CD4-positive, alpha-beta memory T cell (primary cell): Measurements from ENCODE around the gene DGKZ. TPM values are rescaled to one million over a fixed set of nuclear protein-coding genes. Genes with fewer than 3 reads are reported as not detected.
"Not testable (repeated sequence)": the region's sequence is repeated elsewhere in the genome, so short reads cannot be mapped to it uniquely, and the experiment has no call there.

Experiments
- CTCF ChIA-PET: fragments of 350-600 bp; sonication (Branson Sonifier 250); formaldehyde crosslinking; loops from one replicate; lab custom pipeline; 2021; ENCODE audit warnings: inconsistent platforms; ENCODE audit not compliant: partially characterized antibody; lab: Charles Lee
- POLR2A ChIA-PET: fragments of 350-600 bp; sonication (Branson Sonifier 250); formaldehyde crosslinking; loops from one replicate; lab custom pipeline; 2021; ENCODE audit not compliant: partially characterized antibody; lab: Charles Lee
- DNase-seq, 5 donors: peaks; one replicate each; pipeline versions ENCODE4 v3.0.0 to v3.0.0-alpha.2; 2020 to 2022; ENCODE audit warnings: mixed read lengths in 1 of 5
- H3K27ac ChIP-seq: one replicate; pipeline ENCODE4 v1.7.0; 2013; ENCODE audit warnings: low read depth, low read length
- H3K27me3 ChIP-seq: 2 replicates; pipeline ENCODE4 v1.7.0; 2013; ENCODE audit warnings: mild to moderate bottlenecking, low read length, moderate library complexity; ENCODE audit not compliant: insufficient read depth
- H3K36me3 ChIP-seq: 2 replicates; pipeline ENCODE4 v1.7.0; 2013; ENCODE audit warnings: mild to moderate bottlenecking, low read length, moderate library complexity; ENCODE audit not compliant: insufficient read depth
- H3K4me1 ChIP-seq: 2 replicates; pipeline ENCODE4 v1.7.0; 2013; ENCODE audit warnings: mild to moderate bottlenecking, low read length, moderate library complexity; ENCODE audit not compliant: insufficient read depth
- H3K4me3 ChIP-seq, 2 donors: one replicate each; pipeline ENCODE4 v1.7.0; 2013; ENCODE audit warnings: low read length in 2 of 2, mild to moderate bottlenecking in 1 of 2
- H3K9me3 ChIP-seq, 2 donors: one replicate each; pipeline ENCODE4 v1.7.0; 2013; ENCODE audit warnings: low read length in 2 of 2, control low read depth in 1 of 2; ENCODE audit not compliant: control insufficient read depth in 1 of 2
- H3K27ac Mint-ChIP-seq, 7 donors: one replicate each; pipeline ENCODE4 v1.8.0; 2020 to 2021; ENCODE audit warnings: mixed read lengths in 7 of 7, mild to moderate bottlenecking in 6 of 7, inconsistent platforms in 3 of 7, moderate library complexity in 3 of 7
- H3K27me3 Mint-ChIP-seq, 2 donors: one replicate each; pipeline ENCODE4 v1.8.0; 2020 to 2021; ENCODE audit warnings: mixed read lengths in 2 of 2
- H3K36me3 Mint-ChIP-seq, 2 donors: one replicate each; pipeline ENCODE4 v1.8.0; 2020 to 2021; ENCODE audit warnings: mixed read lengths in 2 of 2, inconsistent platforms in 1 of 2, mild to moderate bottlenecking in 1 of 2
- H3K4me1 Mint-ChIP-seq, 4 donors: one replicate each; pipeline ENCODE4 v1.8.0; 2020 to 2021; ENCODE audit warnings: mixed read lengths in 4 of 4, mild to moderate bottlenecking in 1 of 4
- H3K4me3 Mint-ChIP-seq, 8 donors: one replicate each; pipeline ENCODE4 v1.8.0; 2020 to 2021; ENCODE audit warnings: mixed read lengths in 8 of 8, mild to moderate bottlenecking in 7 of 8, moderate library complexity in 6 of 8, inconsistent platforms in 3 of 8
- H3K9me3 Mint-ChIP-seq, 8 donors: one replicate each; pipeline ENCODE4 v1.8.0; 2020 to 2021; ENCODE audit warnings: mixed read lengths in 8 of 8, mild to moderate bottlenecking in 5 of 8, inconsistent platforms in 3 of 8, moderate library complexity in 1 of 8
- intact Hi-C: fragments of 100-400 bp; cut with micrococcal nuclease; formaldehyde crosslinking; loops from one replicate; pipeline ENCODE4 v1.15.1; 2023
- polyA plus RNA-seq, 2 donors: library from polyadenylated mRNA; unstranded; fragments of 300-500 nt; fragmentation: Illumina TruSeq; gene quantifications; one replicate each; pipeline ENCODE4 v1.2.3, GENCODE V29; 2021
- total RNA-seq, 2 experiments: library from RNA; stranded (reverse); gene quantifications; one replicate each; pipeline ENCODE4 v1.2.3, GENCODE V29; 2021

DGKZ gene
- total and polyA plus RNA-seq, 4 experiments from 2014 or later, result 34.8 to 235 (median 154) TPM

GRCh38 chr11:46304036-46304435, 43.2 kb upstream of the DGKZ start:
- H3K27me3 Mint-ChIP-seq, H3K9me3 Mint-ChIP-seq, H3K27ac ChIP-seq, H3K9me3 ChIP-seq, H3K36me3 Mint-ChIP-seq, H3K4me1 Mint-ChIP-seq, H3K27me3 ChIP-seq, H3K4me3 ChIP-seq, H3K36me3 ChIP-seq, intact Hi-C loops, DNase-seq, H3K4me3 Mint-ChIP-seq, H3K4me1 ChIP-seq, H3K27ac Mint-ChIP-seq: not testable (repeated sequence)
- ChIA-PET CTCF (interaction anchor here (0.8 to 2.3 kb wide), 4 partner anchors 10 to 66 kb away, joined by 3 to 10 read pairs (median 4); no protein-coding TSS in a partner anchor), POLR2A (interaction anchor here (0.6 kb wide), 1 partner anchor 345 kb away, joined by 3 read pairs; no protein-coding TSS in a partner anchor)

GRCh38 chr11:46304605-46305179, 42.6 kb upstream of the DGKZ start:
- Histone ChIP-seq H3K9me3 (no peaks in the 10 kb centered on the region), H3K36me3 (no peaks in the 10 kb centered on the region), H3K4me3 (no peak overlapping the region), H3K4me1 (peaks cover 6% of the 10 kb centered on the region), H3K27me3 (no peaks in the 10 kb centered on the region), H3K27ac (no peak overlapping the region)
- H3K9me3 Mint-ChIP-seq, result no peaks in the 10 kb centered on the region
- intact Hi-C loops, result loop anchor here (5.0 kb wide), 1 partner anchor 63 kb away; no protein-coding TSS in a partner anchor
- H3K36me3 Mint-ChIP-seq, result no peaks in the 10 kb centered on the region
- H3K4me1 Mint-ChIP-seq, result peaks cover 4 to 11% (median 6%) of the 10 kb centered on the region in 4 donors
- ChIA-PET CTCF (interaction anchor here (1.1 to 2.3 kb wide), 3 partner anchors 9 to 66 kb away, joined by 3 to 10 read pairs (median 4); no protein-coding TSS in a partner anchor), POLR2A (interaction anchor here (0.6 kb wide), 1 partner anchor 345 kb away, joined by 3 read pairs; no protein-coding TSS in a partner anchor)
- no peak for DNase-seq
- H3K27ac Mint-ChIP-seq, result no peak overlapping the region
- no peaks in the 10 kb centered on the region for H3K27me3 Mint-ChIP-seq
- no peak overlapping the region for H3K4me3 Mint-ChIP-seq

- peak in 3 of 5 donors; percentile 11 to 28 (median 11) for DNase-seq
- CTCF ChIA-PET, result interaction anchor here (5.3 to 11.7 kb wide), 2 partner anchors 12 to 65 kb away, joined by 44 to 279 read pairs; no protein-coding TSS in a partner anchor
These were observed 42.0 kb upstream of the DGKZ start for GRCh38 chr11:46305295-46305694.

GRCh38 chr11:46306296-46306853, 40.9 kb upstream of the DGKZ start:
- Mint-ChIP-seq H3K4me3 (no peak overlapping the region), H3K9me3 (no peaks in the 10 kb centered on the region), H3K27ac (no peak overlapping the region), H3K27me3 (no peaks in the 10 kb centered on the region), H3K36me3 (no peaks in the 10 kb centered on the region), H3K4me1 (peaks cover 4 to 11% (median 6%) of the 10 kb centered on the region in 4 donors)
- no peaks in the 10 kb centered on the region for H3K27me3 ChIP-seq
- H3K27ac ChIP-seq, result no peak overlapping the region
- no peaks in the 10 kb centered on the region for H3K36me3 ChIP-seq
- peaks cover 6% of the 10 kb centered on the region for H3K4me1 ChIP-seq
- no peak for DNase-seq
- intact Hi-C loops, result loop anchor here (5.0 kb wide), 1 partner anchor 61 kb away; no protein-coding TSS in a partner anchor
- H3K9me3 ChIP-seq, result no peaks in the 10 kb centered on the region
- no peak overlapping the region for H3K4me3 ChIP-seq
- CTCF ChIA-PET, result interaction anchor here (0.7 to 13.6 kb wide), 6 partner anchors 11 to 66 kb away, joined by 3 to 279 read pairs (median 26); no protein-coding TSS in a partner anchor
- POLR2A ChIA-PET, result no interaction called here

More at GRCh38 chr11:46305295-46305694, 42.0 kb upstream of the DGKZ start:
- Mint-ChIP-seq H3K27ac (peak overlapping the region in 1 of 7 donors; percentile 69), H3K27me3 (no peaks in the 10 kb centered on the region), H3K4me1 (peaks cover 4 to 11% (median 6%) of the 10 kb centered on the region in 4 donors), H3K9me3 (no peaks in the 10 kb centered on the region), H3K4me3 (no peak overlapping the region), H3K36me3 (no peaks in the 10 kb centered on the region)
- no peaks in the 10 kb centered on the region for H3K9me3 ChIP-seq
- H3K27me3 ChIP-seq, result no peaks in the 10 kb centered on the region
- H3K36me3 ChIP-seq, result no peaks in the 10 kb centered on the region
- H3K27ac ChIP-seq, result no peak overlapping the region
- no peak overlapping the region for H3K4me3 ChIP-seq
- POLR2A ChIA-PET, result no interaction called here
- H3K4me1 ChIP-seq, result peaks cover 6% of the 10 kb centered on the region
- intact Hi-C loops, result loop anchor here (5.0 kb wide), 1 partner anchor 62 kb away; no protein-coding TSS in a partner anchor

GRCh38 chr11:46307369-46307768, 39.9 kb upstream of the DGKZ start:
- H3K9me3 Mint-ChIP-seq, result no peaks in the 10 kb centered on the region
- H3K36me3 Mint-ChIP-seq, result no peaks in the 10 kb centered on the region
- ChIA-PET CTCF (interaction anchor here (0.8 to 13.6 kb wide), 17 partner anchors 10 to 342 kb away, joined by 3 to 279 read pairs (median 4); partner anchors contain the start of gene DGKZ), POLR2A (no interaction called here)
- intact Hi-C loops, result loop anchor here (5.0 kb wide), 1 partner anchor 60 kb away; no protein-coding TSS in a partner anchor
- no peaks in the 10 kb centered on the region for H3K9me3 ChIP-seq
- DNase-seq, result no peak
- H3K27me3 Mint-ChIP-seq, result no peaks in the 10 kb centered on the region
- no peak overlapping the region for H3K27ac ChIP-seq
- H3K4me3 Mint-ChIP-seq, result no peak overlapping the region
- H3K4me1 Mint-ChIP-seq, result peaks cover 4 to 11% (median 6%) of the 10 kb centered on the region in 4 donors
- no peaks in the 10 kb centered on the region for H3K36me3 ChIP-seq
- H3K27ac Mint-ChIP-seq, result no peak overlapping the region
- peaks cover 6% of the 10 kb centered on the region for H3K4me1 ChIP-seq
- no peaks in the 10 kb centered on the region for H3K27me3 ChIP-seq
- no peak overlapping the region for H3K4me3 ChIP-seq

- Histone ChIP-seq H3K36me3 (no peaks in the 10 kb centered on the region), H3K9me3 (no peaks in the 10 kb centered on the region), H3K4me3 (no peak overlapping the region), H3K27me3 (no peaks in the 10 kb centered on the region), H3K4me1 (peaks cover 6% of the 10 kb centered on the region), H3K27ac (no peak overlapping the region)
- Mint-ChIP-seq H3K4me1 (peaks cover 4 to 11% (median 6%) of the 10 kb centered on the region in 4 donors), H3K27me3 (no peaks in the 10 kb centered on the region), H3K27ac (no peak overlapping the region), H3K9me3 (no peaks in the 10 kb centered on the region), H3K4me3 (no peak overlapping the region), H3K36me3 (no peaks in the 10 kb centered on the region)
- intact Hi-C loops, result loop anchor here (1.0 to 5.0 kb wide), 5 partner anchors 59 to 537 kb away; no protein-coding TSS in a partner anchor
- CTCF ChIA-PET, result interaction anchor here (0.8 to 13.6 kb wide), 18 partner anchors 10 to 343 kb away, joined by 3 to 279 read pairs (median 6); partner anchors contain the start of gene DGKZ
- POLR2A ChIA-PET, result no interaction called here
- DNase-seq, result no peak
These were observed 39.4 kb upstream of the DGKZ start for GRCh38 chr11:46307785-46308341.
